ENCODE measurements around the gene DCTN2.

GRCh38 chr12:57579677-57580465 is 32.9 kb upstream of the DCTN2 start:
- TF ChIP-seq CTCF (IDR thresholded peaks at IDR 0.05) (no peak), EZH2 (IDR thresholded peaks at IDR 0.05; ENCODE audit: borderline replicate concordance, insufficient read depth, low read depth, low read length, poor library complexity, severe bottlenecking) (no peak)
